ENCODE data around the gene CNTN2. TPM values are rescaled to one million over a fixed set of nuclear protein-coding genes. Genes with fewer than 3 reads are reported as not detected.

The CNTN2 gene
- total RNA-seq, 4 donors from 2014 or later = 1.4 to 6.7 (median 1.8) TPM

GRCh38 chr1:205056956-205057568, 14.1 kb downstream of the CNTN2 start:
- TF ChIP-seq CTCF (IDR thresholded peaks at IDR 0.05) = no peak
- TF ChIP-seq POLR2A (IDR thresholded peaks at IDR 0.05) = no peak
- no peak for TF ChIP-seq EP300 (IDR thresholded peaks at IDR 0.05; ENCODE audit: low read depth)
- TF ChIP-seq POLR2AphosphoS5 (IDR thresholded peaks at IDR 0.05) = no peak
- Histone ChIP-seq H3K27ac (no peak overlapping the region), H3K4me3 (no peak overlapping the region), H3K36me3 (no peaks in the 10 kb centered on the region), H3K4me1 (peaks cover 0 to 6% (median 3%) of the 10 kb centered on the region in 4 donors), H3K9me3 (no peaks in the 10 kb centered on the region), H3K27me3 (peaks cover 4% of the 10 kb centered on the region)
- in situ Hi-C loops (cut with MboI; ENCODE audit: low pct_ligation_motif_present in 1 of 4, low pct_unique_long_range_greater_than_20kb in 1 of 4, low sequenced_read_pairs in 3 of 4) = loop anchor here in 1 of 4 donors (10.0 kb wide), 1 partner anchor 72 kb away; no protein-coding TSS in a partner anchor
- intact Hi-C loops (cut with DNase I; ENCODE audit: low total_unique reads) = no loop called here
- WGBS, 2 donors (ENCODE audit: low coverage in 1 of 2) = 88% methylated on average over 6 of the region's 6 CpGs; no CpG with 5 or more reads in 1 of the 2 donors
- DNase-seq = no peak

GRCh38 chr1:205057808-205058575, 15.0 kb downstream of the CNTN2 start:
- Histone ChIP-seq H3K36me3 (no peaks in the 10 kb centered on the region), H3K27ac (no peak overlapping the region), H3K4me3 (no peak overlapping the region), H3K9me3 (no peaks in the 10 kb centered on the region), H3K4me1 (peaks cover 0 to 6% (median 3%) of the 10 kb centered on the region in 4 donors), H3K27me3 (peaks cover 4% of the 10 kb centered on the region)
- WGBS, 2 donors (ENCODE audit: low coverage in 1 of 2) = 80 to 85% methylated on average over 1 to 14 of the region's 19 CpGs
- no peak for DNase-seq
- in situ Hi-C loops (cut with MboI; ENCODE audit: low pct_ligation_motif_present in 1 of 4, low pct_unique_long_range_greater_than_20kb in 1 of 4, low sequenced_read_pairs in 3 of 4) = loop anchor here in 1 of 4 donors (10.0 kb wide), 1 partner anchor 73 kb away; no protein-coding TSS in a partner anchor
- TF ChIP-seq POLR2AphosphoS5 (IDR thresholded peaks at IDR 0.05) (no peak), CTCF (IDR thresholded peaks at IDR 0.05) (no peak), EP300 (IDR thresholded peaks at IDR 0.05; ENCODE audit: low read depth) (no peak), POLR2A (IDR thresholded peaks at IDR 0.05) (no peak)
- intact Hi-C loops (cut with DNase I; ENCODE audit: low total_unique reads) = no loop called here

GRCh38 chr1:205058853-205059252, 15.8 kb downstream of the CNTN2 start:
- peaks cover 4% of the 10 kb centered on the region for H3K27me3 ChIP-seq
- in situ Hi-C loops (cut with MboI; ENCODE audit: low pct_ligation_motif_present in 1 of 4, low pct_unique_long_range_greater_than_20kb in 1 of 4, low sequenced_read_pairs in 3 of 4) = loop anchor here in 1 of 4 donors (10.0 kb wide), 1 partner anchor 74 kb away; no protein-coding TSS in a partner anchor
- H3K4me3 ChIP-seq = no peak overlapping the region
- H3K9me3 ChIP-seq = no peaks in the 10 kb centered on the region
- H3K4me1 ChIP-seq = peaks cover 0 to 6% (median 3%) of the 10 kb centered on the region in 4 donors
- no peak overlapping the region for H3K27ac ChIP-seq
- no peaks in the 10 kb centered on the region for H3K36me3 ChIP-seq
- 98% methylated on average over 12 of the region's 12 CpGs; no CpG with 5 or more reads in 1 of the 2 donors for WGBS, 2 donors (ENCODE audit: low coverage in 1 of 2)
- TF ChIP-seq POLR2AphosphoS5 (IDR thresholded peaks at IDR 0.05) = no peak
- no peak for TF ChIP-seq EP300 (IDR thresholded peaks at IDR 0.05; ENCODE audit: low read depth)
- no peak for TF ChIP-seq POLR2A (IDR thresholded peaks at IDR 0.05)
- TF ChIP-seq CTCF (IDR thresholded peaks at IDR 0.05) = no peak
- DNase-seq = no peak
- intact Hi-C loops (cut with DNase I; ENCODE audit: low total_unique reads) = no loop called here

- H3K4me1 ChIP-seq = peaks cover 0 to 6% (median 3%) of the 10 kb centered on the region in 4 donors
- no peaks in the 10 kb centered on the region for H3K36me3 ChIP-seq
- no peaks in the 10 kb centered on the region for H3K27me3 ChIP-seq
- 88% methylated on average over 6 of the region's 6 CpGs; no CpG with 5 or more reads in 1 of the 2 donors for WGBS, 2 donors (ENCODE audit: low coverage in 1 of 2)
- no peak overlapping the region for H3K27ac ChIP-seq
- TF ChIP-seq CTCF (IDR thresholded peaks at IDR 0.05) = no peak
- no peak for TF ChIP-seq EP300 (IDR thresholded peaks at IDR 0.05; ENCODE audit: low read depth)
- TF ChIP-seq POLR2AphosphoS5 (IDR thresholded peaks at IDR 0.05) = no peak
- TF ChIP-seq POLR2A (IDR thresholded peaks at IDR 0.05) = no peak
- intact Hi-C loops (cut with DNase I; ENCODE audit: low total_unique reads) = loop anchor here (5.0 kb wide), 1 partner anchor 72 kb away; no protein-coding TSS in a partner anchor
- H3K9me3 ChIP-seq = no peaks in the 10 kb centered on the region
- no peak for DNase-seq
- in situ Hi-C loops (cut with MboI; ENCODE audit: low pct_ligation_motif_present in 1 of 4, low pct_unique_long_range_greater_than_20kb in 1 of 4, low sequenced_read_pairs in 3 of 4) = loop anchor here in 1 of 4 donors (10.0 kb wide), 1 partner anchor 75 kb away; no protein-coding TSS in a partner anchor
- H3K4me3 ChIP-seq = no peak overlapping the region
Measured at GRCh38 chr1:205059660-205060059, 16.6 kb downstream of the CNTN2 start.
